HUDEP-2 (cell line): Measurements from ENCODE around the gene ADAMTS16.

Experiments used
- DNase-seq, 76 experiments: peaks; one replicate each; lab custom pipeline; 2025; ENCODE audit not compliant: unreplicated experiment in 76 of 76; lab: John Stamatoyannopoulos, UW

The ADAMTS16 gene

GRCh38 chr5:5335107-5335506 is 195.0 kb downstream of the ADAMTS16 start:
- no peak for DNase-seq

GRCh38 chr5:5335700-5336264 is 195.7 kb downstream of the ADAMTS16 start:
- no peak for DNase-seq

- no peak for DNase-seq
Observed at GRCh38 chr5:5339257-5339656, 199.1 kb downstream of the ADAMTS16 start.

- DNase-seq: no peak
Observed at GRCh38 chr5:5340206-5340729, 200.1 kb downstream of the ADAMTS16 start.

GRCh38 chr5:5341531-5342292 is 201.6 kb downstream of the ADAMTS16 start:
- DNase-seq: no peak

GRCh38 chr5:5342784-5343183 is 202.7 kb downstream of the ADAMTS16 start:
- DNase-seq: no peak

- DNase-seq: no peak
Observed at GRCh38 chr5:5343568-5343967, 203.4 kb downstream of the ADAMTS16 start.

GRCh38 chr5:5344051-5344571 is 204.0 kb downstream of the ADAMTS16 start:
- DNase-seq: no peak

- DNase-seq: no peak
Observed at GRCh38 chr5:5344606-5345005, 204.5 kb downstream of the ADAMTS16 start.

GRCh38 chr5:5347442-5347841 is 207.3 kb downstream of the ADAMTS16 start:
- no peak for DNase-seq

GRCh38 chr5:5348135-5348534 is 208.0 kb downstream of the ADAMTS16 start:
- no peak for DNase-seq

- no peak for DNase-seq
Observed at GRCh38 chr5:5348576-5348975, 208.4 kb downstream of the ADAMTS16 start.

- no peak for DNase-seq
Observed at GRCh38 chr5:5350101-5350500, 210.0 kb downstream of the ADAMTS16 start.

GRCh38 chr5:5351288-5351979 is 211.3 kb downstream of the ADAMTS16 start:
- no peak for DNase-seq

- DNase-seq: no peak
Observed at GRCh38 chr5:5352675-5353074, 212.5 kb downstream of the ADAMTS16 start.

GRCh38 chr5:5353681-5354080 is 213.6 kb downstream of the ADAMTS16 start:
- DNase-seq: no peak

GRCh38 chr5:5356765-5357164 is 216.6 kb downstream of the ADAMTS16 start:
- no peak for DNase-seq

GRCh38 chr5:5359618-5360017 is 219.5 kb downstream of the ADAMTS16 start:
- DNase-seq: no peak

- no peak for DNase-seq
Observed at GRCh38 chr5:5360363-5360940, 220.3 kb downstream of the ADAMTS16 start.

- DNase-seq: no peak
Observed at GRCh38 chr5:5360941-5361520, 220.9 kb downstream of the ADAMTS16 start.

- no peak for DNase-seq
Observed at GRCh38 chr5:5363045-5363444, 222.9 kb downstream of the ADAMTS16 start.
